Stimulated activated CD8-positive, alpha-beta memory T cell treated with anti-CD3 and anti-CD28 coated beads, Interleukin-2, amount 100 ng/mL, for 1 hour (primary cell): ENCODE measurements around the gene NUDT5.

Source experiments
- DNase-seq, 2 donors: peaks; one replicate each; pipeline ENCODE4 v3.0.0-alpha.2; 2020; ENCODE audit warnings: low read depth in 2 of 2

Gene NUDT5

DNA sequence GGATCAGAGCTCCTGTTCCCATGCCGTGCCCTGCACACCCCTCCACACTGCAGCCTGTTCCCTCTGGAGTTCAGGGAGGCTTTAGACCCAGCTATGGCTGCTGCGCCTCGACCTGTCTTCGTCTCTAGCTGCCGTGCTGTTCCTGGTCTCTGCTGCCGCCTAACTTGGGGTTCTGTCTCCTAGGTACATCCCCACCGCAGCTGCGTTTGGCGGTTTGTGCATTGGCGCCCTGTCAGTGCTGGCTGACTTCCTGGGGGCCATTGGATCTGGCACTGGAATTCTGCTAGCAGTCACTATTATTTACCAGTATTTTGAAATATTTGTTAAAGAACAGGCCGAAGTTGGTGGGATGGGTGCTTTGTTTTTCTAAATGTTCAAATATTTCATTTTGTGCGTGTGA is 31.6 kb downstream of the NUDT5 start:
- no peak for DNase-seq

- no peak for DNase-seq
These were observed 32.8 kb downstream of the NUDT5 start for GRCh38 chr10:12162927-12163326.

DNA sequence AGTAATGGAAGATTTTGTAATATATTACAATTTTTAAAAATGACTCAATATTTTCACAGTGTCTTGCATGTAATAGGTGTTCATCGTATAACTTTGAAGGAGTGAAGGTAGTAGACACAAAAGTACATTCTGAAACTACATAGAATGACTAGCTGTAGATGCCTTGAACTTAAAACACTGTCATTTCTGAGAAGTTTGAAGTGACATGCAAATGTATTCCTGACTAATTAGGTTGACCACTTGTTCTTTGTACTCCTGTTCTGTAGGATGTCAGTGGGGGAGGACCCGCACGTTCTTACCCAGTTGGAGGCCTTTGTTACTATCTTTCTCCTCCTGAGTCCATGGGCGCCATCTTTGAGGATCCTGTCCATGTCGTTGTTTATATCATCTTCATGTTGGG is 35.0 kb downstream of the NUDT5 start:
- no peak for DNase-seq

GRCh38 chr10:12158111-12158510 is 37.6 kb downstream of the NUDT5 start:
- no peak for DNase-seq

DNA sequence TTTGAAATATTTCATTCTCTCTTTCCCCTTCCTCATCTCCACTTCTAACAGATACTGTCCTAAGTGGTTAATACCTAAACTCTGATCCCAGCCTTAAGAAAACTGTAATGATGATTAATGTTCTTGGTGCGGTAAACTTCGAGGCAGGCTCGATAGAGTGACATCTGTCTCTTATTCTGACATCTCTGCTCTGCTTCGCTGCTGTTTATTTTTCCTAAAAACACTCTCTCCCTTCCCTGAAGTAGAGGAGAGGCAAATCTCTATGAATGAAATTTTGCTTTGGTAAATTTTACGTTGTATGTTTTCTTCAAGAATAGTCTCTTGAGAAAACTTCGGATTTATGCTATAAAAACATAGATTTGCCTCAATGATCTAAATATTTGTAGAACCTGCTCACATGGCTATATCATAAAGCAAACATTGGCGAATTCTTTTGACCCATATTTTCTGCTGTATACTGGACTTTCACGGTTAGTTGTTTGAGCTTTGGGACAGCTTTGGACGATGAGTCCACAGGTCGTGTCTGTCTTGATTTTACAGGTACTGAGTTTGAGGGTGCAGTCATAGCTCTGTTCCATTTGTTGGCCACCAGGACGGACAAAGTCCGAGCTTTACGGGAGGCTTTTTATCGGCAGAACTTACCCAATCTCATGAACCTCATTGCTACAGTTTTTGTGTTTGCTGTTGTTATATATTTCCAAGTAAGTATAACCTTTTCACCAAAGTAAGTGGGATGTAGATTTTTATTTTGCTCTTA is 39.1 kb downstream of the NUDT5 start:
- DNase-seq = no peak

GRCh38 chr10:12154516-12154915 is 41.2 kb downstream of the NUDT5 start:
- no peak for DNase-seq

DNA sequence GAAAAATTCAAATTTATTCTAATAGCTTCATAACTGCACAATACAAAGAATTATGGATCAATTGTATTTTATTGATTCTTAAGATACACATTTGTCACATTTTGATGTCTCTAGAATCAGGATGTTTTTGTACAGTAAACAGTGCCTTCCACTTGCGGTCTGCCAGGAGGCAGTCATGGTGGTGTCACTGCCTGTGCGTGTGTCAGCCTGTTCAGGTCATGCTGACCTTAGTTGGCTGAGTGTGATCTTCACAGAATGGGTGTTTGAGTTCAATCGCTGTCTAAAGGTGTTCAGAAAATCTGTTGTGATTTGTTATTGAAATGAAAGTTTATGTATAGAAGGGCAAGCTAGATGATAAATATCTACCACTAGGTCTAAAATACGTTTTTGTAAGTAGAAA is 45.5 kb downstream of the NUDT5 start:
- DNase-seq = no peak

DNA sequence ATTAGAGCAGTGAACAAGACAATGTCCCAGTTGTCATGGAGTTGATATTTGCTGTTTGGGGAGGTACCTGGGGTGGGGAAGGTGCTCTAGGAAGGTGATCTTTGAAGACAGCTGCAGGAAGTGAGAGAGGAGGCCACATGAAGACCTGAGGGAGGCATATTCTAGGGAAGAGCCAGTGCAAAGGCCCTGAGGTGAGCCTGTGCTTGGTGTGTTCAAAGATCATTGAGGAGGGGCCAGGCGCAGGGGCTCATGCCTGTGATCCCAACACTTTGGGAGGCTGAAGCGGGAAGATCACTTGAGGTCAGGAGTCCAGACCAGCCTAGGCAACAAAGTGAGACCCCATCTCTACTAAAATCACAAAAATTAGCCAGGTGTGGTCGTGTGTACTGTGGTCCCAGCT is 51.2 kb downstream of the NUDT5 start:
- DNase-seq = no peak

DNA sequence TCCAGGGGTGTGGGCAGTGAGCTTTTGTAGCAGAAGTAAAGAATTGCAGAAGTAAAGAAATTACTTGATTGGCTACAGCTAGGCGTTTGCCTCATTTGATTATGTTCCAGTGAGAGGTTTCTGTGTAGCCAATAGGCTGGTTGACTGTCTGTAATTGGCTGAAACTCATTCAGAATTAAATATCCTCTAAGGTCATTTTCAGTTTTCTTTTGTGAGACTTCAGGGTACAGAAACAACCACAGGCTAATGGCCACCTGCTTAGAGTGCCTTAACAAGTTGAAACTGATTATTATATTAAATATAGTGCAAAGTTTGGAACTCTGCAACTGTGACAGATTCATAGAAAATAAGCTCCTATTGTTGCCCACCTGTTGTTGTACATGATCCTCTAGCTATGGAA is 55.7 kb downstream of the NUDT5 start:
- no peak for DNase-seq

GRCh38 chr10:12135631-12136030 is 60.1 kb downstream of the NUDT5 start:
- no peak for DNase-seq

GRCh38 chr10:12130237-12130872 is 65.3 kb downstream of the NUDT5 start:
- no peak for DNase-seq

GRCh38 chr10:12129222-12130111 is 66.2 kb downstream of the NUDT5 start, which contains the start of gene SEC61A2:
TSS of gene SEC61A2 (plus strand) at chr10:12129677. CDS start at chr10:12129788, 111 bp downstream.
- DNase-seq = peak; percentile 96 to 98

- DNase-seq = no peak
These were observed 74.0 kb downstream of the NUDT5 start for GRCh38 chr10:12121673-12122072.
